Right lobe of liver (tissue), 4 donors: ENCODE results near the gene ST14.

Experiments used
- CTCF ChIP-seq, 4 donors: fragments of 200-600 bp in 3 of 4; fragments of 450-650 bp in 1 of 4; IDR thresholded peaks; one replicate each; pipeline versions ENCODE4 v1.5.1 to v1.8.0; 2016 to 2022; ENCODE audit warnings: antibody characterized with exemption in 4 of 4, mild to moderate bottlenecking in 2 of 4
- POLR2A ChIP-seq: fragments of 450-650 bp; IDR thresholded peaks from one replicate; pipeline ENCODE4 v1.6.1; 2017; ENCODE audit warnings: antibody characterized with exemption, mild to moderate bottlenecking
- donor health status: DM: no; HTN: no; CAD: no.
- donor health status: DM: no; HTN: no; CAD: no.
- donor health status: DM: no; HTN: yes; CAD: no.

- TF ChIP-seq POLR2A (no peak), CTCF (IDR thresholded peaks at IDR 0.05) (no peak)
Observed at GRCh38 chr11:130220311-130221035, 60.9 kb downstream of the ST14 start.
